MV-4-11 (cell line): ENCODE results near the gene NME7.
A peak's percentile ranks its signal among the peaks of the same experiment; 100 is the strongest.

ENCODE experiments used
- DNase-seq: peaks from one replicate; lab custom pipeline; 2025; lab: John Stamatoyannopoulos, UW

The NME7 gene

GRCh38 chr1:169106921-169107602 is 260.5 kb downstream of the NME7 start:
- DNase-seq: no peak

GRCh38 chr1:169106095-169106920 is 261.3 kb downstream of the NME7 start, which contains the start of gene ATP1B1:
Gene ATP1B1 (plus strand): TSS chr1:169106690. CDS start chr1:169106830, 140 bp downstream.
- peak; percentile 45 for DNase-seq

GRCh38 chr1:169105434-169106094 is 262.0 kb downstream of the NME7 start:
- DNase-seq: peak; percentile 1

GRCh38 chr1:169105087-169105433 is 262.5 kb downstream of the NME7 start:
- no peak for DNase-seq

GRCh38 chr1:169103480-169103893 is 264.1 kb downstream of the NME7 start:
- no peak for DNase-seq

- DNase-seq: no peak
Observed at GRCh38 chr1:169103002-169103401, 264.6 kb downstream of the NME7 start.

GRCh38 chr1:169102567-169102966 is 265.0 kb downstream of the NME7 start:
- no peak for DNase-seq

GRCh38 chr1:169100651-169101088 is 266.9 kb downstream of the NME7 start:
- DNase-seq: no peak

GRCh38 chr1:169100208-169100607 is 267.4 kb downstream of the NME7 start:
- DNase-seq: no peak

- no peak for DNase-seq
Observed at GRCh38 chr1:169099561-169099960, 268.0 kb downstream of the NME7 start.

- peak; percentile 4 for DNase-seq
Observed at GRCh38 chr1:169098380-169098779, 269.2 kb downstream of the NME7 start.

GRCh38 chr1:169094897-169095569 is 272.6 kb downstream of the NME7 start:
- no peak for DNase-seq

GRCh38 chr1:169092399-169092798 is 275.2 kb downstream of the NME7 start:
- DNase-seq: no peak

GRCh38 chr1:169091480-169091941 is 276.1 kb downstream of the NME7 start:
- DNase-seq: peak; percentile 21

- no peak for DNase-seq
Observed at GRCh38 chr1:169090900-169091311, 276.7 kb downstream of the NME7 start.

- no peak for DNase-seq
Observed at GRCh38 chr1:169090308-169090899, 277.2 kb downstream of the NME7 start.

GRCh38 chr1:169089776-169090175 is 277.8 kb downstream of the NME7 start:
- DNase-seq: no peak

- DNase-seq: no peak
Observed at GRCh38 chr1:169087876-169088275, 279.7 kb downstream of the NME7 start.

GRCh38 chr1:169086603-169087455 is 280.8 kb downstream of the NME7 start:
- DNase-seq: no peak

- no peak for DNase-seq
Observed at GRCh38 chr1:169085911-169086310, 281.7 kb downstream of the NME7 start.
